Measurements from ENCODE around the gene LRMDA. TPM values are rescaled to one million over a fixed set of nuclear protein-coding genes. Genes with fewer than 3 reads are reported as not detected.

The LRMDA gene
- total RNA-seq, 1 donor from 2014 or later, result 0.19 TPM

- TF ChIP-seq CTCF (IDR thresholded peaks at IDR 0.05), result no peak
- H3K4me1 Mint-ChIP-seq (ENCODE audit: unreplicated experiment), result peaks cover 6% of the 10 kb centered on the region
- peaks cover 2% of the 10 kb centered on the region for H3K36me3 Mint-ChIP-seq (ENCODE audit: unreplicated experiment)
Measured at GRCh38 chr10:76447578-76447977, 1016.2 kb downstream of the LRMDA start.

GRCh38 chr10:76451911-76452310 is 1020.5 kb downstream of the LRMDA start:
- DNase-seq (ENCODE audit: extremely low spot score, unreplicated experiment), result no peak
- Mint-ChIP-seq H3K9me3 (ENCODE audit: unreplicated experiment) (peaks cover 9% of the 10 kb centered on the region), H3K4me3 (ENCODE audit: unreplicated experiment) (no peak overlapping the region), H3K27me3 (ENCODE audit: unreplicated experiment) (no peaks in the 10 kb centered on the region), H3K36me3 (ENCODE audit: unreplicated experiment) (peaks cover 2% of the 10 kb centered on the region), H3K27ac (ENCODE audit: unreplicated experiment) (no peak overlapping the region), H3K4me1 (ENCODE audit: unreplicated experiment) (peaks cover 2% of the 10 kb centered on the region)
- TF ChIP-seq CTCF (IDR thresholded peaks at IDR 0.05), result no peak

More at GRCh38 chr10:76447578-76447977, 1016.2 kb downstream of the LRMDA start:
- Mint-ChIP-seq H3K27ac (ENCODE audit: unreplicated experiment) (no peak overlapping the region), H3K4me3 (ENCODE audit: unreplicated experiment) (no peak overlapping the region), H3K9me3 (ENCODE audit: unreplicated experiment) (no peaks in the 10 kb centered on the region), H3K27me3 (ENCODE audit: unreplicated experiment) (no peaks in the 10 kb centered on the region)
- no peak for DNase-seq (ENCODE audit: extremely low spot score, unreplicated experiment)

- no peak overlapping the region for H3K4me3 Mint-ChIP-seq (ENCODE audit: unreplicated experiment)
- TF ChIP-seq CTCF (IDR thresholded peaks at IDR 0.05), result no peak
- no peak overlapping the region for H3K27ac Mint-ChIP-seq (ENCODE audit: unreplicated experiment)
- no peak for DNase-seq (ENCODE audit: extremely low spot score, unreplicated experiment)
- peaks cover 2% of the 10 kb centered on the region for H3K4me1 Mint-ChIP-seq (ENCODE audit: unreplicated experiment)
- H3K9me3 Mint-ChIP-seq (ENCODE audit: unreplicated experiment), result peaks cover 17% of the 10 kb centered on the region
- H3K36me3 Mint-ChIP-seq (ENCODE audit: unreplicated experiment), result peaks cover 2% of the 10 kb centered on the region
- H3K27me3 Mint-ChIP-seq (ENCODE audit: unreplicated experiment), result no peaks in the 10 kb centered on the region
Measured at GRCh38 chr10:76453332-76453731, 1021.9 kb downstream of the LRMDA start.

DNA sequence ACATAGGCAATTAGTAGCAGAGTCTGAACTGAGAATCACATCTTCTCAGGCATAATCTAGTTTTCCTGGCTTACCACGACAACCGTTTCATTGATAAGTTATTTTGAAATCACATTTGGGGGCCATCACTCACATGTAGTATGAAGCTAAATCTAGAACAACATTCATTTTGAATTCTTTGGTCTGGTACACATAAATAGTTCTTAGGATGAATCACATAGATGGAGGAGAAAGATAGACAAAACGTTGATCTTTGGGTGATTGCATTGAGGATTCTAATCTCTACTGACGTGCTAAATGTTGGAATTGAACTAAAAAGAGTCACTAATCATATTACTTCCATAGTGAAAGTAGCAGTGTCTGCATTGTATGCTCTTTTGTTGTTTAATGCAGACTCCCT is 1022.6 kb downstream of the LRMDA start:
- H3K4me3 Mint-ChIP-seq (ENCODE audit: unreplicated experiment), result no peak overlapping the region
- DNase-seq (ENCODE audit: extremely low spot score, unreplicated experiment), result no peak
- H3K36me3 Mint-ChIP-seq (ENCODE audit: unreplicated experiment), result peaks cover 2% of the 10 kb centered on the region
- peaks cover 2% of the 10 kb centered on the region for H3K4me1 Mint-ChIP-seq (ENCODE audit: unreplicated experiment)
- no peak overlapping the region for H3K27ac Mint-ChIP-seq (ENCODE audit: unreplicated experiment)
- no peaks in the 10 kb centered on the region for H3K27me3 Mint-ChIP-seq (ENCODE audit: unreplicated experiment)
- TF ChIP-seq CTCF (IDR thresholded peaks at IDR 0.05), result no peak
- H3K9me3 Mint-ChIP-seq (ENCODE audit: unreplicated experiment), result peaks cover 17% of the 10 kb centered on the region

- H3K36me3 Mint-ChIP-seq (ENCODE audit: unreplicated experiment), result peaks cover 4% of the 10 kb centered on the region
- H3K9me3 Mint-ChIP-seq (ENCODE audit: unreplicated experiment), result peaks cover 17% of the 10 kb centered on the region
- H3K27me3 Mint-ChIP-seq (ENCODE audit: unreplicated experiment), result no peaks in the 10 kb centered on the region
- no peak for DNase-seq (ENCODE audit: extremely low spot score, unreplicated experiment)
- no peak overlapping the region for H3K4me3 Mint-ChIP-seq (ENCODE audit: unreplicated experiment)
- TF ChIP-seq CTCF (IDR thresholded peaks at IDR 0.05), result no peak
- no peak overlapping the region for H3K27ac Mint-ChIP-seq (ENCODE audit: unreplicated experiment)
- peaks cover 2% of the 10 kb centered on the region for H3K4me1 Mint-ChIP-seq (ENCODE audit: unreplicated experiment)
Measured at GRCh38 chr10:76454506-76455140, 1023.2 kb downstream of the LRMDA start.
